Measurements from ENCODE around the gene CDC42BPG. TPM values are rescaled to one million over a fixed set of nuclear protein-coding genes. Genes with fewer than 3 reads are reported as not detected.

Gene CDC42BPG
- total RNA-seq, 1 donor from 2014 or later: not detected

DNA sequence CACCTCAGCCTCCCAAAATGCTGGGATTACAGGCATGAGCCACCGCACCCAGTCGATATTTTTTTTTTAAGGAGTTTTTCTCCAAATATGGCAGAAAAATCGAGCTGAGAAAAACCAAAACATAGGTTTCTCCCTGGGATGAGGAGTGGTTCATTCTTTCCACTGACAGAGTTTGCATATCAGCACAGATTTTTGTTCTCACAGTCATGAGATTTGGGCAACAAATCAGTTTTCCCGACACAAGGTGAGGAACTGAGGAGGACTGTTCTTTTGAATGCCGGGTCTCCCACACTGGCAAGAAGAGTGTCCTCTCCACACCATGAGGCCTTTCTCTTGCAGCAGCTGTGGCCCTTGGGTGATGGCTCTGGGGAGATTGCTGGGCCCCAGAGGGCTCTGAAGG, 37.8 kb upstream of the CDC42BPG start:
- TF ChIP-seq, protein P1, sequence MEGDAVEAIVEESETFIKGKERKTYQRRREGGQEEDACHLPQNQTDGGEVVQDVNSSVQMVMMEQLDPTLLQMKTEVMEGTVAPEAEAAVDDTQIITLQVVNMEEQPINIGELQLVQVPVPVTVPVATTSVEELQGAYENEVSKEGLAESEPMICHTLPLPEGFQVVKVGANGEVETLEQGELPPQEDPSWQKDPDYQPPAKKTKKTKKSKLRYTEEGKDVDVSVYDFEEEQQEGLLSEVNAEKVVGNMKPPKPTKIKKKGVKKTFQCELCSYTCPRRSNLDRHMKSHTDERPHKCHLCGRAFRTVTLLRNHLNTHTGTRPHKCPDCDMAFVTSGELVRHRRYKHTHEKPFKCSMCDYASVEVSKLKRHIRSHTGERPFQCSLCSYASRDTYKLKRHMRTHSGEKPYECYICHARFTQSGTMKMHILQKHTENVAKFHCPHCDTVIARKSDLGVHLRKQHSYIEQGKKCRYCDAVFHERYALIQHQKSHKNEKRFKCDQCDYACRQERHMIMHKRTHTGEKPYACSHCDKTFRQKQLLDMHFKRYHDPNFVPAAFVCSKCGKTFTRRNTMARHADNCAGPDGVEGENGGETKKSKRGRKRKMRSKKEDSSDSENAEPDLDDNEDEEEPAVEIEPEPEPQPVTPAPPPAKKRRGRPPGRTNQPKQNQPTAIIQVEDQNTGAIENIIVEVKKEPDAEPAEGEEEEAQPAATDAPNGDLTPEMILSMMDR (IDR thresholded peaks at IDR 0.05): no peak

DNA sequence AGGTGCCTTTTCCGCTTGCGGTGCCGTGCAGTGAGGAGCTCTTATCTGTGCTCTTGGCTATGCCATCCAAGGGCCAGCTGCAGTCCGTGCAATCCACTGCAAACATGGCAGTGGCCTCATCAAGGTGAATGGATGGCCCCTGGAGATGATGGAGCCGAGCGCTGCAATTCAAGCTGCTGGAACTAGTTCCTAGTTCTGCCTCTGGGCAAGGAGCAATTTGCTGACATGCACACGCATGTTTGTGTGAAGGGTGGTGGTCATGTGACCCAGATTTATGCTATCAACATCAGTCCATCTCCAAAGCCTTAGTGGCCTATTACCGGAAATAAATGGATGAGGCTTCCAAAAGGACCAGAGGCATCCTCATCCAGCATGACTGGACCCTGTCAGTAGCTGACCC, 37.0 kb upstream of the CDC42BPG start:
- intact Hi-C loops (cut with DNase I): no loop called here
- Histone ChIP-seq H3K27me3 (no peaks in the 10 kb centered on the region), H3K36me3 (no peaks in the 10 kb centered on the region), H3K9me3 (no peaks in the 10 kb centered on the region), H3K4me1 (peaks cover 3 to 13% of the 10 kb centered on the region in 2 donors), H3K27ac (peak overlapping the region; percentile 90 to 92), H3K4me3 (no peak overlapping the region)
- TF ChIP-seq, protein P1 (IDR thresholded peaks at IDR 0.05): no peak
- no peak for DNase-seq (ENCODE audit: low spot score in 2 of 2)

More for the DNA sequence above, 37.8 kb upstream of the CDC42BPG start:
- Histone ChIP-seq H3K27ac (peak overlapping the region; percentile 90 to 92), H3K9me3 (no peaks in the 10 kb centered on the region), H3K4me3 (no peak overlapping the region), H3K27me3 (no peaks in the 10 kb centered on the region), H3K4me1 (peaks cover 3 to 13% of the 10 kb centered on the region in 2 donors), H3K36me3 (no peaks in the 10 kb centered on the region)
- intact Hi-C loops (cut with DNase I): loop anchor here (1.0 kb wide), 1 partner anchor 26 kb away; no protein-coding TSS in a partner anchor
- DNase-seq (ENCODE audit: low spot score in 2 of 2): no peak

DNA sequence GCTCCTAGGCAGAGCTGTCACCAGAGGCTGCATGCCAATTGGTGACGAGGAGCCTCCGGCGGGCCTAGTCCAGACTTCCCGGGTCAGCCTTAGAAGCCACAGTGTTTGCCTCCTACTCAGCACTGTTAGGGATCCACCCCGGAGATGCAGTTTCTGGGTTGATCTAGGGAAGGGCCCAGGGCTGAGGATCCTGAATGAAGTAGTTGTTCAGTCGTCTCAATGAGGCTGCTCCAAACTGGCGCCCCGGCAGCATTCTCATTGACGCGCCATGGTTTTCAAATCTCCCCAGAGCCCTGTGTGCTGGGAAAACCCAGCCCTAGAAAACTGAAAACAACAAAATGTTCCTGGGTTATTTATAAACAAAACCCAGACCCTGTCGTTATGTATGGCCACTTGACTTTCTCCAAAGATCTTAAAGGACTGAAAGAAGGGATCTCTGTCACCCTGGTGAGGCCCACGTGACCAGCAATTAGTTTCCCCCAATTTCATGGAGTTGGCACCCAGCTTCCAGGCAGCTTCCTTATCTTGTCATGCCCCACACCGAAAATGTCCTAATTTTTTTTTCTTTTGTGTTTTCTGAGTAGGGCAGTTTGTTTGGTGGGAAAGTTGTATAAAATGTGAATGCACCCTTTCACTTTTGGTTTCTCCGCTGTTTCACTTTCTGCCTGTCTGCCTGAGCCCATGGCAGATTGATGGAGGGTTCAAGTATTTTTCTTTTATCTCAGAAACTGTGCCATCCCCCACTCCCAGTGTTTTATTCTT, 36.0 kb upstream of the CDC42BPG start:
- Histone ChIP-seq H3K27ac (peak overlapping the region; percentile 89 to 92), H3K27me3 (no peaks in the 10 kb centered on the region), H3K4me1 (peaks cover 3 to 22% of the 10 kb centered on the region in 2 donors), H3K36me3 (no peaks in the 10 kb centered on the region), H3K9me3 (no peaks in the 10 kb centered on the region), H3K4me3 (no peak overlapping the region)
- TF ChIP-seq, protein P1 (IDR thresholded peaks at IDR 0.05): no peak
- no peak for DNase-seq (ENCODE audit: low spot score in 2 of 2)
- intact Hi-C loops (cut with DNase I): no loop called here

DNA sequence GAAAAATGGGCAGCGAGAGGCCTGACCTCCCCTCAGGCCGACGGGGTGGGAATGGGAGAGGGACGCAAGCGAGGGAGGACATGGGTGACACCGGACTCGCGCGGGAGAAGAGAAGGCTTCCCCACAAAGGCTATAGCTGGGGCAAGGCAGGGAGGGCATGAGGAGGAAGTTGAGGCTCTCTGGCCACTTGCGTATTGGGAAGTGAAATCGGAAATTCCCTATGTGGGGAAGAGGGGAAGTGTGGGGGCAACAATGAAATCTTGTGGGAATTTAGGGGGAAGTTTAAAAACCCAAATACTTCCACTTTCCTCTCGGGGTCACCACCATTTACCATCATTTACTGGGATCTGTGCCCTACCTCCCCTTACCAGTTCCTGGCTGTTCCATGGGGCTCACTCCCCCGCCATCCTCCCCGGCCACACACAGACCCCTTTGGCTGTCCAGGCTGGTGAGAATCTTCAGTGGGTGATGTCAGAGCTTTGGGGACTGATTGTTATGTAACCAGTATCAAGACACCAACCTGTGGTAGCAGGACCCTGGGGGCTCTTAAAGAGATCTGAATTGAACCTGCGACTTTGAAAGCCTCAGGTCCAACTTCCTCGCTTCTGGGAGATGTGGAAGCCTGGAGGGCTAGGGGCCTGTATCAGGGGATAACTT, 34.9 kb upstream of the CDC42BPG start:
- Histone ChIP-seq H3K27ac (peak overlapping the region; percentile 89 to 92), H3K4me1 (peaks cover 12 to 30% of the 10 kb centered on the region in 2 donors), H3K9me3 (no peaks in the 10 kb centered on the region), H3K4me3 (peak overlapping the region; percentile 67 to 93), H3K27me3 (no peaks in the 10 kb centered on the region), H3K36me3 (peaks cover under 1 to 6% of the 10 kb centered on the region in 2 donors)
- TF ChIP-seq, protein P1 (IDR thresholded peaks at IDR 0.05): no peak
- intact Hi-C loops (cut with DNase I): loop anchor here (2.0 kb wide), 1 partner anchor 15 kb away; no protein-coding TSS in a partner anchor
- no peak for DNase-seq (ENCODE audit: low spot score in 2 of 2)

DNA sequence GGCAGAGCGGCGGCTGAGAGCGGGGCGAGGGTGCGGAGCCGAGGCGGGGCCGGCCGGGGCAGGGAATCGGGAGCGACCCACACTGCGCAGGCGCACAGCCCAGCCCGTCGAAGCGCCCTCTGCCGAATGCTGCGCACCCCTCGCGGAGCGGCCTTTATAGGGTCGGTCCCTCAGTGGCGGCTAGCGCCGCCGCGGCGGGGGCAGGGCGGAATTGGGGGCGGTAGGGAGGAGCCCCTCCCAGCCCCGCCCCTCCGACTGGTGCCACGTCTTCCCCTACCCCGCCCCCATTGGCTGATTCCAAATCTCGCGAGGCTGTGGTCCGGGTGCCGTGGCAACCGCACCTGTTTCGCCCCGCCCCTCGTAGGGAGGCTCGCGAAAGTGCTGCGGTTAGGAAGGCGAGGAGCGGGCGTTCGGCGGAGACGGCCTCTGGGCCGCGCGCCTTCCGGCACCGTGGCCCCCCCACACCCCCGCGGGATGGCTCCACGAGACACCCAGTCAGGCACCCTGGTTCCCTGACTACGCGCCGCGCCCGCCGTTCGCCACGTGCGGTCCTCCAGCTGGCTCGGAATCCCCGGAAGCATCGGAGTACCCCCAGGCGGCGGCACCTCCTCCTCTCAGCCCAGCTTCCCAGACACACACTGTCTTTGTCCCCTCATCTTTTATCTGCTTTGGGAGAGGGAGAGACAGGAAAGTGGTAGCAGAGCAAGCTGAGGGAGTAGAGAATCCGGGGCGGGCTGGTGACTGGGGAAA, 34.2 kb upstream of the CDC42BPG start, which contains the start of gene EHD1:
TSS of gene EHD1 (minus strand) at position 128 of the 750 bp plus-strand sequence. CDS start 157 bp downstream, outside the sequence.
- intact Hi-C loops (cut with DNase I): loop anchor here (1.0 to 2.0 kb wide), 3 partner anchors 8 to 22 kb away; no protein-coding TSS in a partner anchor
- Histone ChIP-seq H3K9me3 (no peaks in the 10 kb centered on the region), H3K27ac (peak within 1 kb of the TSS; percentile 89 to 92), H3K4me3 (peak within 1 kb of the TSS; percentile 67 to 93), H3K27me3 (no peaks in the 10 kb centered on the region), H3K4me1 (peaks cover 13 to 30% of the 10 kb centered on the region in 2 donors), H3K36me3 (peaks cover 7 to 12% of the 10 kb centered on the region in 2 donors)
- peak; percentile 91 to 99 for DNase-seq (ENCODE audit: low spot score in 2 of 2)
- TF ChIP-seq, protein P1 (IDR thresholded peaks at IDR 0.05): peak; percentile 40 to 61 (median 56)
